ENCODE data around the gene SLC9A1.
A peak's percentile ranks its signal among the peaks of the same experiment; 100 is the strongest.
"Not testable (repeated sequence)": the region's sequence is repeated elsewhere in the genome, so short reads cannot be mapped to it uniquely, and the experiment has no call there.

The SLC9A1 gene

GRCh38 chr1:27130798-27131197 is 24.1 kb downstream of the SLC9A1 start:
- DNase-seq = no peak

- DNase-seq = no peak
Measured at GRCh38 chr1:27129225-27129624, 25.7 kb downstream of the SLC9A1 start.

GRCh38 chr1:27127419-27127818 is 27.5 kb downstream of the SLC9A1 start:
- no peak for DNase-seq

GRCh38 chr1:27126391-27126790 is 28.5 kb downstream of the SLC9A1 start:
- no peak for DNase-seq

GRCh38 chr1:27125125-27125524 is 29.8 kb downstream of the SLC9A1 start:
- not testable (repeated sequence) for DNase-seq

GRCh38 chr1:27124405-27124804 is 30.5 kb downstream of the SLC9A1 start:
- DNase-seq = no peak

GRCh38 chr1:27122652-27123051 is 32.3 kb downstream of the SLC9A1 start:
- peak; percentile 27 for DNase-seq

GRCh38 chr1:27120854-27121253 is 34.1 kb downstream of the SLC9A1 start:
- no peak for DNase-seq

- no peak for DNase-seq
Measured at GRCh38 chr1:27118440-27118689, 36.6 kb downstream of the SLC9A1 start.

- DNase-seq = no peak
Measured at GRCh38 chr1:27117733-27118439, 37.0 kb downstream of the SLC9A1 start.

- no peak for DNase-seq
Measured at GRCh38 chr1:27116697-27117096, 38.2 kb downstream of the SLC9A1 start.

- no peak for DNase-seq
Measured at GRCh38 chr1:27116232-27116631, 38.7 kb downstream of the SLC9A1 start.

- no peak for DNase-seq
Measured at GRCh38 chr1:27114546-27114945, 40.4 kb downstream of the SLC9A1 start.

GRCh38 chr1:27113861-27114260 is 41.1 kb downstream of the SLC9A1 start:
- no peak for DNase-seq

GRCh38 chr1:27111626-27112573 is 43.0 kb downstream of the SLC9A1 start:
- peak; percentile 84 for DNase-seq

- DNase-seq = no peak
Measured at GRCh38 chr1:27109103-27109822, 45.7 kb downstream of the SLC9A1 start.

GRCh38 chr1:27108588-27108987 is 46.3 kb downstream of the SLC9A1 start:
- no peak for DNase-seq

GRCh38 chr1:27106561-27107323 is 48.2 kb downstream of the SLC9A1 start:
- no peak for DNase-seq

GRCh38 chr1:27105018-27105417 is 49.9 kb downstream of the SLC9A1 start:
- DNase-seq = no peak

- no peak for DNase-seq
Measured at GRCh38 chr1:27103498-27103897, 51.4 kb downstream of the SLC9A1 start.

GRCh38 chr1:27102707-27103468 is 52.0 kb downstream of the SLC9A1 start:
- peak; percentile 67 for DNase-seq

GRCh38 chr1:27102134-27102706 is 52.7 kb downstream of the SLC9A1 start:
- no peak for DNase-seq
